Spleen (tissue), 7 donors: ENCODE results near the gene NCOA7.

ENCODE experiments used
- POLR2A ChIP-seq, 3 donors: fragments of 450-650 bp; IDR thresholded peaks; one replicate each; pipeline ENCODE4 v1.5.1; 2017; ENCODE audit warnings: antibody characterized with exemption in 3 of 3, mild to moderate bottlenecking in 1 of 3
- TF ChIP-seq, protein P1 (sequence below), 11 experiments: fragments of 200-600 bp in 7 of 11; fragments of 450-650 bp in 4 of 11; sonication (generic) in 4 of 11; IDR thresholded peaks in 8 of 11; conservative IDR thresholded peaks in 3 of 11; 1 replicate in 7 of 11; 2 replicates in 4 of 11; pipeline versions ENCODE4 v1.4.0 to v1.8.0; 2016 to 2021; ENCODE audit warnings: antibody characterized with exemption in 11 of 11, inconsistent platforms in 4 of 11, mild to moderate bottlenecking in 1 of 11
- donor health status: DM: no; HTN: no; CAD: no; lungs with moderate emphysema.
- donor health status: DM: no; HTN: no; CAD: no.
- donor health status: DM: no; HTN: no; CAD: no.

DNA sequence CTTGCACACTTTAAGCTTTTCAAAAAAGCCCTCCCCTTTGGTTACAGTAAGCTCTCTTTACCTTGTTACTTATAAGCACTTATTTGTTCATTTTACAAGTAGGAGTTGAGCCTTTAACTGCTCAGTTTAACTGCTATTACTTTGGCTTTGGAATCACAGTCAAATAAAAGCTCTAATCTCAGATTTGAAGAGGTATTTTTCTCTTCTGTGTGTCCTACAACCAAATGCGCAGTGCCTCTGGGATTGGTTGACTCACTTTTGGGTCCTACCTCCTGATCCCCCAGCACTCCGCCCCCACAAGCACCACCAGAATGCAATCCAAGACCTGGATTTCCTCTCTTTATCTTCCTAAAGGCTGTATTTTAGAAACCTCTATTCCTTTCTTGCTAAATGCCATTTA lies 2.5 kb downstream of the NCOA7 start:
- no peak for TF ChIP-seq POLR2A (IDR thresholded peaks at IDR 0.05)
- TF ChIP-seq, protein P1, sequence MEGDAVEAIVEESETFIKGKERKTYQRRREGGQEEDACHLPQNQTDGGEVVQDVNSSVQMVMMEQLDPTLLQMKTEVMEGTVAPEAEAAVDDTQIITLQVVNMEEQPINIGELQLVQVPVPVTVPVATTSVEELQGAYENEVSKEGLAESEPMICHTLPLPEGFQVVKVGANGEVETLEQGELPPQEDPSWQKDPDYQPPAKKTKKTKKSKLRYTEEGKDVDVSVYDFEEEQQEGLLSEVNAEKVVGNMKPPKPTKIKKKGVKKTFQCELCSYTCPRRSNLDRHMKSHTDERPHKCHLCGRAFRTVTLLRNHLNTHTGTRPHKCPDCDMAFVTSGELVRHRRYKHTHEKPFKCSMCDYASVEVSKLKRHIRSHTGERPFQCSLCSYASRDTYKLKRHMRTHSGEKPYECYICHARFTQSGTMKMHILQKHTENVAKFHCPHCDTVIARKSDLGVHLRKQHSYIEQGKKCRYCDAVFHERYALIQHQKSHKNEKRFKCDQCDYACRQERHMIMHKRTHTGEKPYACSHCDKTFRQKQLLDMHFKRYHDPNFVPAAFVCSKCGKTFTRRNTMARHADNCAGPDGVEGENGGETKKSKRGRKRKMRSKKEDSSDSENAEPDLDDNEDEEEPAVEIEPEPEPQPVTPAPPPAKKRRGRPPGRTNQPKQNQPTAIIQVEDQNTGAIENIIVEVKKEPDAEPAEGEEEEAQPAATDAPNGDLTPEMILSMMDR (IDR thresholded peaks at IDR 0.05 in 8 of 11, conservative IDR thresholded peaks at IDR 0.05 in 3 of 11): no peak
